Measurements from ENCODE around the gene NAT9.

The NAT9 gene

DNA sequence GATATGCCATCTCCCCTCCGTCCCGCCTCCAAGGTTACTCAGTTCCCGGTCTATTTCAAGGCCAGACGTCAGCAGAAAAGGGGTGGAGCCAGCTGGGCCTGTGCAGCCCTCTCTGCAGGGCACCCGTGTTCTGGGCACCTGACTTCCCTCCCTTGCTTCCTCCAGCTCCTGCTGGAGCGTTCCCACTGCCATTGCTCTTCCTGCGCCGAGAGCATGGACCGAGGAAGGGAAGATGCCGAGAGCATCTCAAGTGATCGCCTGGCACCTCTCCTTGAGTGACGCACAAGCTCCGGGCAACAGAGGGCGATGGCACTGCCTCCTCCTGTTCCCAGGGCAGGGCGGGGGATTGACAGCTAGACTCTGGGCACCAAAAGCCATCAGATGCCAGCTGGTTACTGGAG, 29.4 kb upstream of the NAT9 start:
- no peak for DNase-seq (ENCODE audit: low read depth in 3 of 3)

DNA sequence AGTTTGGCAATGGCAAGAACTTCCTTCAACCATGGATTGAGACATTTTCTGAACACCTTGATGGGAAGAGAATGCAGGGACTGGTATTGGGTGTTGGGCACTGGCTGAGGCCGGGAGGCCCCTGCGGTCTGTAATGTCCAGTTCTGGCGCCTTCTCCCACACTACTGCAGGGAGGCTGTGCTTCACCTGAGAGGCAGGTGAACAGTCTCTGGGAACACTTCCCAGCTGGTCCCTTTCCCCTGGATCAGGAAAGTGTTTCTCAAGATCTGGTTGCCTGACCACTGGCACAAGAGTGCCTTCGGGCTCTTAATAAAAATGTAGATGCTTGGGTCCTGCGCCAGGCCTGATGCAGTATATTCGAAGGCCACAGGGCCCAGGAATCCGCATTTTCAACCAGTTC, 28.5 kb upstream of the NAT9 start:
- no peak for DNase-seq (ENCODE audit: low read depth in 3 of 3)

DNA sequence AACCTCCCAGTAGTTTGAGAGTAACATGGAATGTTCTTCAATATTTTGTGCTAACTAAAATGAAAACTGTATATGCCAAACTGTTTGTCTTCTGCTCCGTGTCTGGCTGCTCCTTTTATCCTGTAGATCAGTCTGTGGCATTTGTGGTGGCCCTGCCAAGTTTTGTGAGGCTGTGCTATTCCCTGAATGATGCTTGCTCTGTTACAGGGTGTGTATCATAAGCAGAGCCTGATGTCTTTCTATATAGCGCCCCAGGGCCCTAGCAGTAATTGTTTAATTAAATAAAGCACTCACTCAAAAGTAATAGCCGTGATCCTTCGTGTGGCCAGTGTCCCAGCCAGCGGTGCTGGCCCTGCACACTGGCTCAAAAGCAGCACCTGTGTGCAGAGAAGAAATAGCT, 27.8 kb upstream of the NAT9 start:
- no peak for DNase-seq (ENCODE audit: low read depth in 3 of 3)

DNA sequence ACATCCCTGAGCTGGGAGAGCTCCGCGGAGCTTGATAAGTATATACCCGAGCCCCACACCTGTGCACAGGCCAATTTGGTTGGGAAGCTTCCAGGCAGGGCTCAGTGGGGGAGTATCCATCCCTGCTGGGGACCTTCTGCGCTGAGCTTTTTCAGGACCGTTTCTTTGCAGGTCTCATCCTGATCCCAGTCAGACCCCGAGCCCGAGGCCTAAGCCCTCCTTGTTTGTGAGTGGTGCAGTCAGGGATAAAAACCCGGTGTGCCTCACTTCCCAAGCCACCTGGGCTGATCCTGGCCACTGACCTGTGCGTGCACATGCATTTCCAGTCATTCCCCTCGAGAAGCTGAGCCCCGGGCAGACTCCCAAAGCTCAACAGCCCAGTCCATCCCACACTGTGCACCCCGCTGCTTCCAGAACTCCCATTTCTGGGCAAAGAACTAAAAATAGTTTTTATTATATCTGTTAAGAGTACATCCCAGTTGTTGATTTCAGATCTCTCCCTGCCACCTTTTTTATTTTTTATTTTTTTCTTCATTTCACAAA, 27.3 kb upstream of the NAT9 start:
- DNase-seq (ENCODE audit: low read depth in 3 of 3), result no peak

DNA sequence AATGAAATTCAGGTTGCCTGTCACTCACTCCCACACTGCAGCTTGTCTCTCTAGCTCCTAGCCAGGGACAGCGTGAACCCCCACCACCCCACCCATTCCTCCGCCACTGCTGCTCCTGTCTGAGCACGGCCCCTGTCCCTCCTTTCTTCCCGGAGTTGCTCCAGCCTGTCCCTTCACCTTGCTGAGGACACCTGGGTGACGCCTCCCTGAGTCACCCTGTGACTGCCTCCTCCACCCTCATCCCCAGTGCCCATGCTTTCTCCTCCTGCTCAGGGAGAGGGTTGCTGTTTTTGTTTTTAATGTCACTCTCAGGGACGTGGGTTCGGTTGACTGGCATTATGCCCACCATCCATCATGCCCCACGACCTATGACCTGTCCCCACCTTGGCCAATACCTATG, 25.8 kb upstream of the NAT9 start:
- DNase-seq (ENCODE audit: low read depth in 3 of 3), result no peak

DNA sequence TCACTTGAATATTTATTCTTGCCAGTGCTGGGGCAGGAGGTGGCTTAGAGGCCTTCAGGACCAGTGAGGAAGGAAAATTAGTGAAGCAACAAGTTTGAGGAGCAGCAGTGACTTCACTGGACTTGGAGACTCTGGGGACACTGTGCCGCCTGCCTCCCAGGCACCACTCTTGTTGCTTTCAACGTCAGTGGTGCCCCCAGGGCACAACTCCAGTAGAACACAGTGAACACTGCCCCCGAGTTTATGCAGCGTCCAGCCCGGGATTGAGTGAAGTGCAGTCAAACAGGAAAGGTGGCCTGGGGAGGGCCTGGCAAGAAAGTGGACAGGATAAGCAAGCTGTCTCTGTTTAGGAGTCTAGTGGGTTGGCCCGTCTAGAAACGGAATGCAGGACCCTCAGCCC, 24.4 kb upstream of the NAT9 start:
- DNase-seq (ENCODE audit: low read depth in 3 of 3), result no peak

DNA sequence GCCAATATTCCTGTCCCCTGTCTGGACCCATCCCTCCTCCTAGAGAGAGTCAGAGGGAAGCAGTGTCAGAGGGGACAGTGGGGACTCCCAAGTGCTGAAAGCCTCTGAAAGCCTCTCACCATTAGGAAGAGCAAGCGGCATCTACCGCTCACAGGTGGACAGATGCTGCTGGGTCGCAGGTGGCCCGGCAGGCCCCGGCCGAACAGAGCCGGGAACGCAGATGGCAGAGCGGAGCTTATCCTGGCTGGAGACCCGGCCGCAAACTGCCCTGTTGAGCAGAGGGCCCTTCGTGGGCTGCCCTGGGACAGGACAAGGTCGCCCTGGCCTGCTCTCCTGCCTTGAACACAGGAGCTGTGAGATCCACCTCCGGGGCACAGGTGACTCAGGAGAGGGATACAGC, 23.0 kb upstream of the NAT9 start:
- no peak for DNase-seq (ENCODE audit: low read depth in 3 of 3)

DNA sequence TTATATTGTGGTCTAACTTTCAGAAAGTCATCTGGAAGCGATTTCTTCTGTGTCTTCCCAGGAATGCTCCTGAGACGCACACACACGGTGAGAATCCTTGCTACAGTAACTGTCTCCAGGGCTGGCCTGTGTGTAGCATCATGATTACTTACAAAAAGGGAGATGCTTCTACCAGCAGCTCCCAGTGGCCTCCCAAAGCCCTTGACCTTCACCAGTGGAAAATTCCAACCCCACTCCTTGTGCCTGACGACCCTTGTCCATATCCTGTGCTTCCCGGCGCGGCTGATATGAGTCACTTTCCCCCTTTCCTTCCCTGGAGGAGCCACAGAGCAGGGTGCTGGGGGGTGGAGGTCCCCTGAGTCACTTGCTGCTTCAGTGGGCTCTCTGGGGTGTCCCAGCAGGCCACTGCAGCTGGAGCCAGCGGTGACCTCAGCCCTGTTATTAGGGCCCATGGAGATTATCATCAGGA, 22.1 kb upstream of the NAT9 start:
- no peak for DNase-seq (ENCODE audit: low read depth in 3 of 3)

DNA sequence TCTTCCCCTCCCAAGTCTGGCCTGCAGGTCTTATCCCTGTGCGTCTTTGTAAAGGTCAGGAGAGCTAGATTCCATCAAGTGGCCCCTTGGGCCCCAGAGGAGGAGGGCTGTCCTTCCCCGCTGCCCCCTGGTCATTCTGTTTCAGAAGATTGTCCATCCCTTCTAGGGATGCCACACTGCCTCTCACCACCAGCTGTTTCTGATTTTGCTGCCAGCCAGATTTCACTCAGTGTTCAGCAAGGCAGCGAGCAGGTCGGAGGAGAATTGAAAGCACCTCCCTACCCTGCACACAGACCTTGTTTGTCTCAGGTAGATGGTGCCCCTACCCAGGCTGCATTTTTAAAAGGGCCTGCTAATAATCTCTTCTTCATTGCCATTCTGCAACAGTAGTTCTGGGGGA, 21.7 kb upstream of the NAT9 start:
- no peak for DNase-seq (ENCODE audit: low read depth in 3 of 3)

DNA sequence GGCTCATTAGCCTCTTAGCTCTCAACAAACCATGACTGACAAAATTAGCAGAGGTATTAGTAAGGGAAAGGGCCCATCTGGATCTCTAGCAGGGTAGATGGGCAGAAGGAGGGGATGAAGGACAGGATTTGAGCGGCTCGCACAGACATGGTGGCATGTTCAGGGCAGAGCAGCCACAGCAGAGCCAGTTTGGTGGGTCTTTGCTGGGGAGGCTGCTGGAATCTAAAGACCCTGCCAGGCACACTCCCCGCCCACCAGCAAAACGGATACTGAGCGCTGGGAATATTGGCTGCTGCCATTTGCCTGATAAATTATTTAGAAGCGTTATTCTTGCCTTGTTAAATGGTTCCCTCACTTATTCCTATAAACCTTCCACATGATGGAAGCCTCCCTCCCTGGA, 20.7 kb upstream of the NAT9 start:
- DNase-seq (ENCODE audit: low read depth in 3 of 3), result no peak

DNA sequence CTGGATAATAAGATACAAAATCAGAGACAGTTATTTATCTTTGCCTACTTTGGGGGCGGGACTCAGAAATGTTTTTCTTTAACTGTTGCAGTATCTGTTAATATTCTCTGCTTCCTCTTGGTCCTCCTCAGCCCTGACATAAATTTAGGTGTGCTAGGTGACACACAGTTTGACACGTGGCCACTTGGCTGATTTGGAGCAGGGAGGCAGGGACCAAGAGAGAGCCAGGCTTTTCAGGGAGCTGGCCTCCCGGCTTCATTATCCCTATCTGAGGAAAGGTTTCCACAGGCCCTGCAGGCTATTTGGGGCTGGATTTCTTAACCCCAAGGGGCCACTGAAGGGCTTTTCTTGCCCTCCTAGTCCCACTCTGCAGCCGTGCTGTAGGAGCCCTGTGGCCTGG, 20.1 kb upstream of the NAT9 start:
- DNase-seq (ENCODE audit: low read depth in 3 of 3), result no peak

DNA sequence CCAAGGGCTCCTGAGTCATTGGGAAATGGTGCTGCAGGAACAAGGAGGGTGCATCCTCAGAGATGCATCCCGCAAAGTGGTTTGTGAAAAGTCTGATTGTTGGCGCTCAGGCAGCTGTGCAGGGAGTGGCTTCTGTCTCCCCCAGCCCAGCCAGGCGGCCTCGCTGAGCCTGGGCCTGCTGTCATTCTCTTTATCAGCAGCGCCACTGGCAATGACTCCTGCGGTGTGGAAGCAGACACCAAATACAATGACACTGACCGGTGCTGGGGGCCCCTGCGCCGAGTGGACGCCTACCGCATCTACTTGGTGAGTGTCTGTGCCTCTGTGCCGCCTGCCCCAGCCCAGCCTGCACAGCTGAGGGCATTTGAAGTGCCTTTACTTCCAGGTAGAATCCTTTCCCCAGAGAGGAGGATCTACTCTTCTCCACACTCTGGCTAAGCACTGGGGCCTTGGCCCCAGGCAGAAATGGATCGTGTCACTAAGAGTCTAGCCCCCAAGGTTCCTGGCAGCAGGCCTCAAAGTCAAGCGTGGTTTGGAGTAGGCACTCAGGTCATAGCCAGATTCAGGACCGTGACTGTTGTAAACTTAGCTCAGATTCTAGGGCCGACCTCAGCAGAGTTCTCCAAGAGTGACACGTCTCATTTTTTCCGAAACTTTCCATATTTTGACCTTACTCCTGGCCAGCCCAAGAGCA, 19.3 kb upstream of the NAT9 start:
- DNase-seq (ENCODE audit: low read depth in 3 of 3), result no peak

DNA sequence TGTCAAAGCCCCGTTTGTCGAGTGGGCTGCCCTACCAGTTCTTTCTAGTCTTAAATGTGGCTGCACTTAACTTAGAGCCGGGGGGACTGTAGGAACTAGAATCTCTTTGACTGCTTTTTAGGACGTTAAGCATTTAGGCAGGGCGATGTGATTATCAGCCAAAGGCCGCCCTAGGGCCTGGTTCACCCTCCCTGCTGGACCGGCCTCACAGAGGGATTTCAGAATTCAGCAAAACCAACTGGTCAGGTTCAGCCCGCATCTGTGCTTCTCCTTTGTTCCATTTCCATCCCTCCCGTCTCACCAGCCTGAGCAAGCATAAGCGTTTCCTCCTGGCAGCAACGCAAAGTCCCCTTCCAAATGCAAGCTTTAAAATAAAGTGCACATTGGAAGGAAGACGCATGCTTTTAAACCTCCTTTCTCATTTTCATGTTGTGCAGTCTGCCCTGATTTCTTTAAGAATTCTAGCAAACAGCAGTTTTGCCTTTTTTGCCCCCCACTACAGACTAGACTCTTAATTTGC, 16.5 kb upstream of the NAT9 start:
- no peak for DNase-seq (ENCODE audit: low read depth in 3 of 3)

DNA sequence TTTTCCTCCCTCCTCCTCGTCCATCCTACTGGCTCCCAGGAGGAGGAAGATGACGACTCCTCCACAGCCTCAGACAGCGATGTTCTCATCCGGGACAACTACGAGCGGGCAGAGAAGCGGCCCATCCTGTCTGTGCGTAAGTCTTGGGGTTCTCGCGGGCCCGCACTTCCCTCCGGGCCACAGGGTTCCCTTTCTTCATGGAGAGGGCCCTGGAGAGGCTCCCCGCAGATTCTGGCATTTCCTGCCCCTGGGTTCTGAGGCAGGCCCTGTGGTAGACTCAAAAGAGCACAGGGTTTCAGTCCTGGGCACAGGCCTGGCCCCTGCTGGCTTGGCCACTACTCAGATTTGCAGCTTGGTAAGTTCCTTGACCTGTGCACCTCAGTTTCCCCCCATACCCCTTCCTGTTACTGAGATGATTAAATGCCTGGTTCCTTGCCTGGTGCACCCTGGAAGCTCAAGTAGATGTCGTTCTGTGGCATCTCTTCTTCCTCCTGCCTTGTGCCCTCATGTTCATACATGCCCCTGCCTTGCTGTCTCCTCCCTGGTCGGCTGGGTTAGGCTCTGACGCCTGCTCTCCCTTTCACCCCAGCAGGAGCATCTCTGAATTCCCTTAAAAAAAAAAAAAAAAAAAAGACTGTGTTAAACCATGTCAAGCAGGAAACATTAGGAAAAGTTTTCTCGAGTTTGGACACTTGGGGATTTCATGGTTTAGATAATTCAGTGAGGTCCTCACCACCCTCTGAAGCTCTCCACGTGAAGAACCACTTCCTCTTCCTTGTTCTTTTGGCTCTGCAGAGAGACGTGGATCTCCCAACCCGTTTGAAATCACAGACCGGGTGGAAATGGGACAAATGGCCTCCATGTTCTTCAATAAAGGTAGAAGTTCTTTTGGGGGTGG, 14.3 kb upstream of the NAT9 start:
- DNase-seq (ENCODE audit: low read depth in 3 of 3), result no peak

DNA sequence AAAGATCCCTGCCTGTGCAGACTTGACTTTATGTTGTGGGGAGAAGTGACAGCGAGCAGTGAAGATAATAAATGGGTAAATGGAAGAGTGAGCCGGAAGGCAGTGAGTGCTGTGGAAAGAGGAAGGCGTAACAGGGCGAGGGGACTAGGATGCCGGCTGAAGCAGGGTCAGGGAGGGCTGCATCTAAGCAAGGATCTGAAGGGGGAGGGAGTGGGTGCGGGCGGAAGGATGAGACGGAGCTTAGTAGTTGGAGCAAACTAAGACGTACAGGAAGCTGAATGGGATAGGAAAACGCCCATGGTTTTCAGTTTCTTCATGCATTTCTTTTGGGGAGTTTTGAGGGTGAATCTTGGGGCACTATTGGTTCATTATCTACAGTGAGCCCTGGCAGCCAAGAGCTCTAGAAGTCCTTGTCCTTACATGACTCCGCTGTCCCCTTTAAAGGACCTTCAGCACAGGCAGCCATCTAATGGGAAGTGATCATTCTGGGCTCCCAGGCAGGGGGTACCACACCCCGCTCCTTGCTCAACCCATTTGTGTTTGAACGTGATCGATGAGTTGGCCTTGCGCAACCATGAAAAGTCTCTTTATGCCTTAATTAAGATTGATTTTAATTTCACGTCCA, 10.4 kb upstream of the NAT9 start:
- DNase-seq (ENCODE audit: low read depth in 3 of 3), result no peak

DNA sequence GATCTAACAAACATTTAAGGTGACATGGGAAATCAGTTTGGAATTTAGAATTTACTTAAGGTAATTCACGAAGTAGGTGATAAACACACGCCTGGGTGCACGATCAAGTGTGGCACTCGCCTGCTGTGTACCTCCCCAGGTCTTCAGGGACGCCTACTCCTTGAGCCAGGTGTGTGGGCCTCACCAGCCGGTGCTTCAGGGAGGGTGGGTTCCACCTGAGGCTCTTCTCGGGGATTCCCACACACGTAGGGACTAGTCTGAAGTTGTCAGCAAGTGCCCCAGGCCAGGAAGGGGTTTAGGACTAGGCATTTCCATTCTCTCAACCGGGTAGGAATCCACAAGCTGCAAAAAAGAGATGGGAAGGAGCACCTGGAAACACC, 9.8 kb upstream of the NAT9 start:
- no peak for DNase-seq (ENCODE audit: low read depth in 3 of 3)

DNA sequence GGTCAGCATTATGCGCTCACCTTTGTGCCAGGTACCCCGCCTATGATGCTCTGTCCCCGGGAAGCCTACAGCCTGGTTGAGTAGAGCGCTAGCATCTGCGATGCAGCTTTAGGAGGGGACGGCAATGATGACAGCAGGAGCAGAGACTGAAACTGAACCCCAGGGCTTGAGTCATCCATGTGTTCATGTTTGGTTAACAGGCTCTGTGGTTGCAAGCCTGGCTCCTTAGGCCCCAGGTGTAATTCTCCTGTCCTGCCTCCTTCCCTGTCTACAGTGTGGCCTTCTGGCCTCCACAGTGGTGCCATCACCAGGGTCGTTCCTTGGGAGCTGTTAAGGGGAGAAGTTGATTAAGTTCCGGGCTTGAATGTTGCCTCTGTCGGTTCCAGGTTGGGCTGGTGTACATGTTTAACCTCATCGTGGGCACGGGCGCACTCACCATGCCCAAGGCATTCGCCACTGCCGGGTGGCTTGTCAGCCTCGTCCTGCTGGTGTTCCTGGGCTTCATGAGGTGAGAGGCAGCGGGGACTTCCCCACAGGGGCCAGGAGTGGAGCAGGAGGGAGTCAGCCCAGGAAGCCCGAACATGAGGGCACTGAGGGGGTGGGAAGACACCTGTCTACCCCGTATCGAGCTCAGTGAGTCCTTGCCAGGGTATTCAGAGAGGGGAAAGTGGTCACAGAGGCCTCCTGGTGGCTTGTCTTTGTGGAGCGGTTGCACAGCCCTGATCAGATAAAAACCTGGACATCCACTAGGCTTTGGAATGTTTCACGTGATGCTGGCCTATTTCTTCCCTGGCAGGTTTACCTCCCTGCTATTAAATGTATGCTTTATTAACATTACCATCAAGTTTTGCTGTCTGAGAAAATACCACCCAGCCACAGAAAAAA, 9.2 kb upstream of the NAT9 start:
- no peak for DNase-seq (ENCODE audit: low read depth in 3 of 3)

DNA sequence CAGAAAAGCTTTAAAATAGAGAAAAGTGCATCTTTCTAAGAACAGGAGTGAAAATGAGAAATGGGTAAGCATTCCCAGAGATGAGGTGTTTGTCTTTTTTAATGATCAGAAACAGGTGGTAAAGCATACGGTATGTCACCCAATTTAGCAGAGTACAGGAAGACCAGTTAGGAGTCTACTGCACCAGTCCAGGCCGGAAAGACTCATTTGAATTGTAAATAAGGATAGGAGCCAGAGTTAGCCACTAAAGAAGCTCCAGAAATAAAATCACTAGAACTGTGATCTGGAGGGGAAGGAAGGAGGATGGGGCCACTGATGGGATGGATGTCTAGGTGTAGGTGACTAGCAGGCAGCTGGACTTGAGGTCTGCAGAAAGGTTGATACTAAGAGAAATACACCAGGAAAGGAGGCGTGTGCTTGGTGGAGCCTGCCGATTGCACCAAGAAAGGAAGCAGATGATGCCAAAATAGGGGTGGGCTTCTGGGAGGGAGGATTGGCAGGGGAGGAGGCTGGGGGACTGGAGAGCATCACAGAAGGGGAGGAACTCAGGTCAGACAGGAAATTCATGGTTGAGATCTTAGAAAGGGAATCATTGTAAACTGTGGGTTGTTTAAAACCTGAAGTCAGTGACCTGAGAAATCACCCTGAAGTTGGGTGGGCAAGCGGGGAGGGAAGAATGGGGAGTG, 8.1 kb upstream of the NAT9 start:
- DNase-seq (ENCODE audit: low read depth in 3 of 3), result no peak

DNA sequence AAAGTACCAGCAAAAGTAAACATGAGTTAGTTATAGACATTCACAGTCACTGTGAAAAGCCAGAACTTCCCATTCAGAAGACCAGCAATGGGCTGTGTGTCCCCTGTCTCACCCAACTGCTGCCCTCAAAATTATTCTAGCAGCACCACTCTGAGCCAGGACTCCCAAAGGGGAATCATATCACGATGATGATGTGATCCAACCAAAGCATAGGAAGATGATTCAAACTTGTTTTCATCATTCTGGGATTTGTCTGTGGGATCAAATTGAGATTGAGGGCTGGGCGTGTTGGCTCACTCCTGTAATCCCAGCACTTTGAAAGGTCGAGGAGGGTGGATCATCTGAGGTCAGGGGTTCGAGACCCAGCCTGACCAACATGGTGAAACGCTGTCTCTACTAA, 6.4 kb upstream of the NAT9 start:
- DNase-seq (ENCODE audit: low read depth in 3 of 3), result no peak

DNA sequence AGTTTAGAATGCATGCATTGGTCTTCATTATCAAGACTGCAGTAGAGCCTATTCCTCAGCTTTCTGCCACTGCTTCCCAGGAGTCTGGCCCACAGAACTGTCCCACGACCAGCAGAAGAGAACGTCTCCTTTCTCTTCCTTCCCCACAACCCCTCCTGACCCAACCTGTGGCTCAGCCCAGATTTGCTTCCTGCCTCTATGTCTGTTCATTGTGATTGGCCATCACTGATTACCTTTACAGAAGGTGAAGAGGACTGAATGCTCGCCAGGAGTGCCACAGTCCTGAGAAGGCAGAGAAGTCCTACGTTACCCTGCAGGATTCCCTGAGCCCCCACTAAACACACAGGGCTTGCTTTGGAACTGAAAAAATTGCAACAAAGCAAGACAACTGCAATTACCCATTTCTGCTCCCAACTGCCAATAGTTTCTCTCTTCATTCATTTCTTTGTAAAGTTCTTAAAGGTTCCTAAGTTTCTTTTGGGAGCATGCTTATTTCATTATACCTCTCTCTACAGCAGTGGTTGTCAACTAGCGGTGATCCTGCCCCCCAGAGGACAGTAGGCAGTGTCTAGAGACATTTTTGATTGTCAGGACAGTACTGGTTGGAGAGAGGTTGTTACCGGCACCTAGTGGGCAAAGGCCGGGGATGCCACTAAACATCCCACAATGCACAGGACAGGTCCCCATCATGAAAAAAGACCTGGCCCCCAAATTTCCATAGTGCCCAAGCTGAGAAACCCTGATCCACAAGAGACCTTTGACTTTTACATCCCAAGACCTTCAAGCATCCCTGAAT, 4.5 kb upstream of the NAT9 start:
- no peak for DNase-seq (ENCODE audit: low read depth in 3 of 3)
